ENCODE measurements around the gene URM1.

DNA sequence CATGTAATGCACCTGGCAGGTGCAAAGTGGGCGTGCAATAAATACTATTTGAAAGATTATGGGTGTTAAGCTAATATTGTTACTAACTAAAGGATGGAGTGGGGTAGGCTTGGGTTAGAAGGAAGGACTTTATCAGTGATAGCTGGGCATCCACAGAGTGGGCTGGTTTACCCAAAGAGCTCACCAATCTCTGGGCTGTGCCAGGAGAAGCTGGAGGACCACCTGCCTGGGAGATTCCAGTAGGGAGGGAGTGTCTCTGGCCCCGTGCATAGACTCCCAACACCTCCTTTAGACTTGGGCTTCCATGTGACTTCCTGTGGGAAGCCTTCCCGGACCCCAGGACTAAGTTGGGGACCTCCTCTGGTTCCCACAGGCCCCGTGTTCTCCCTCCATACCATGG lies 5.6 kb upstream of the URM1 start:
- TF ChIP-seq YY1 (IDR thresholded peaks at IDR 0.05; ENCODE audit: insufficient read depth, insufficient read length), result no peak
- no peak for TF ChIP-seq ZNF274 (IDR thresholded peaks at IDR 0.05; ENCODE audit: low read depth, low read length)

All from NT2/D1 (cell line).